Kidney (tissue), 14 donors: ENCODE results near the gene L3MBTL4. TPM values are rescaled to one million over a fixed set of nuclear protein-coding genes. Genes with fewer than 3 reads are reported as not detected.
A peak's percentile ranks its signal among the peaks of the same experiment; 100 is the strongest.

ENCODE experiments used
- DNase-seq, 5 donors: peaks; one replicate each; pipeline ENCODE4 v3.0.0-alpha.2; 2013 to 2020
- FAIRE-seq: peaks from 2 replicates; lab custom pipeline; 2012; peaks lifted over from hg19 to GRCh38; lab: Jason Lieb, UNC
- H3K27ac ChIP-seq, 2 donors: one replicate each; pipeline ENCODE4 v1.7.0; 2013; ENCODE audit warnings: low read depth in 2 of 2, low read length in 2 of 2, inconsistent platforms in 1 of 2
- H3K27me3 ChIP-seq: one replicate; pipeline ENCODE4 v1.7.1; 2013; ENCODE audit warnings: low read length, inconsistent platforms; ENCODE audit not compliant: control insufficient read depth, insufficient read depth
- H3K36me3 ChIP-seq, 3 donors: one replicate each; pipeline versions ENCODE4 v1.7.0 to v1.7.1; 2013; ENCODE audit warnings: low read length in 3 of 3, control low read depth in 1 of 3, inconsistent platforms in 1 of 3; ENCODE audit not compliant: insufficient read depth in 3 of 3, control insufficient read depth in 2 of 3
- H3K4me1 ChIP-seq, 3 donors: one replicate each; pipeline versions ENCODE4 v1.7.0 to v1.7.1; 2013; ENCODE audit warnings: low read length in 3 of 3, inconsistent platforms in 1 of 3, low read depth in 1 of 3; ENCODE audit not compliant: control insufficient read depth in 2 of 3, insufficient read depth in 2 of 3
- H3K4me3 ChIP-seq, 3 donors: one replicate each; pipeline versions ENCODE4 v1.7.0 to v1.8.1; 2013; ENCODE audit warnings: low read length in 3 of 3, control low read depth in 1 of 3, inconsistent platforms in 1 of 3
- H3K9ac ChIP-seq, 3 donors: one replicate each; pipeline versions ENCODE4 v1.7.0 to v1.7.1; 2013; ENCODE audit warnings: low read length in 3 of 3, control low read depth in 1 of 3, inconsistent platforms in 1 of 3
- H3K9me3 ChIP-seq, 3 donors: one replicate each; pipeline versions ENCODE4 v1.7.0 to v1.7.1; 2013; ENCODE audit warnings: low read length in 3 of 3, control low read depth in 1 of 3, inconsistent platforms in 1 of 3; ENCODE audit not compliant: control insufficient read depth in 2 of 3, insufficient read depth in 1 of 3
- intact Hi-C: fragments of 100-400 bp; cut with DNase I; formaldehyde crosslinking; loops from one replicate; pipeline ENCODE4 v1.11.1; 2022
- polyA plus RNA-seq: library from polyadenylated mRNA; stranded (reverse); fragments of 350-450 nt; fragmentation: Illumina TruSeq; extraction: RNeasy Lipid Tissue Mini Kit (QIAGEN cat#74804); gene quantifications from one replicate; pipeline ENCODE4 v1.2.3, GENCODE V29; 2014; ENCODE audit warnings: low read depth, low replicate concordance; ENCODE audit not compliant: insufficient read depth
- total RNA-seq: library from RNA; stranded (reverse); fragmentation: NEBNext Ultra II Directional; extraction: Animal tissue kit (Norgen Biotek cat#: 25700); gene quantifications from one replicate; pipeline ENCODE4 v1.2.1, GENCODE V29; 2021
- TF ChIP-seq, protein P1 (sequence below): IDR thresholded peaks from 3 replicates; pipeline ENCODE4 v1.5.1; 2012; ENCODE audit warnings: mild to moderate bottlenecking, moderate library complexity, borderline replicate concordance; ENCODE audit not compliant: insufficient read depth; ENCODE audit errors: extremely low read depth
- donor health status: control.
- donor health status: control.
- donor health status: control.
- donor health status: control.
- donor health status: control.
- donor health status: DM: yes; HTN: yes; CAD: no.
- donor health status: Normal renal cell carcinoma (clear cell type).

Gene L3MBTL4
- total and polyA plus RNA-seq, 2 donors from 2014 or later, result 3.9 to 15.2 TPM

DNA sequence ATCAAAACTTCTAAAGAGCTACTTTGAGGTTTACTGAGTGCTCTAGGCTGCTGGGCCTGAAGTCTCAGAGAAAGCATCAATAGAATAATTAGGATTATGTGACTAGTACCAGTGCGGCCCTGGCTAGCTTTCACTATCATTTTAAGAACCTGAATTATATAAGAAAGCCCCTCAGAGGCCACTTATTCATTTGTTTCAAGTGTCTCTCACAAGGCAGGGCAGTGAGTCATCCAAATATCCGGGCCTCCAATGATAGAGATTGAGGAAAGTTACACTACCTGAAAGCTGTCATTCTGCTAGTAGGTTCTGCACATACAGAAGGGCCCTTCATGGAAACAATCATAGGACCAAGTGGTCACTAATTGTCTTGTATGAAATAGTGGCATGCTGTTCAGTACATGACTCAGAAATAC is 193.1 kb downstream of the L3MBTL4 start:
- intact Hi-C loops, result no loop called here
- Histone ChIP-seq H3K4me3 (no peak overlapping the region), H3K4me1 (no peaks in the 10 kb centered on the region), H3K36me3 (peaks cover 0 to 2% (median 0%) of the 10 kb centered on the region in 3 donors), H3K27me3 (no peaks in the 10 kb centered on the region), H3K27ac (no peak overlapping the region), H3K9ac (no peak overlapping the region), H3K9me3 (peaks cover 0 to 3% (median 0%) of the 10 kb centered on the region in 3 donors)
- TF ChIP-seq, protein P1, sequence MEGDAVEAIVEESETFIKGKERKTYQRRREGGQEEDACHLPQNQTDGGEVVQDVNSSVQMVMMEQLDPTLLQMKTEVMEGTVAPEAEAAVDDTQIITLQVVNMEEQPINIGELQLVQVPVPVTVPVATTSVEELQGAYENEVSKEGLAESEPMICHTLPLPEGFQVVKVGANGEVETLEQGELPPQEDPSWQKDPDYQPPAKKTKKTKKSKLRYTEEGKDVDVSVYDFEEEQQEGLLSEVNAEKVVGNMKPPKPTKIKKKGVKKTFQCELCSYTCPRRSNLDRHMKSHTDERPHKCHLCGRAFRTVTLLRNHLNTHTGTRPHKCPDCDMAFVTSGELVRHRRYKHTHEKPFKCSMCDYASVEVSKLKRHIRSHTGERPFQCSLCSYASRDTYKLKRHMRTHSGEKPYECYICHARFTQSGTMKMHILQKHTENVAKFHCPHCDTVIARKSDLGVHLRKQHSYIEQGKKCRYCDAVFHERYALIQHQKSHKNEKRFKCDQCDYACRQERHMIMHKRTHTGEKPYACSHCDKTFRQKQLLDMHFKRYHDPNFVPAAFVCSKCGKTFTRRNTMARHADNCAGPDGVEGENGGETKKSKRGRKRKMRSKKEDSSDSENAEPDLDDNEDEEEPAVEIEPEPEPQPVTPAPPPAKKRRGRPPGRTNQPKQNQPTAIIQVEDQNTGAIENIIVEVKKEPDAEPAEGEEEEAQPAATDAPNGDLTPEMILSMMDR, result no peak
- no peak for FAIRE-seq
- DNase-seq, result no peak

DNA sequence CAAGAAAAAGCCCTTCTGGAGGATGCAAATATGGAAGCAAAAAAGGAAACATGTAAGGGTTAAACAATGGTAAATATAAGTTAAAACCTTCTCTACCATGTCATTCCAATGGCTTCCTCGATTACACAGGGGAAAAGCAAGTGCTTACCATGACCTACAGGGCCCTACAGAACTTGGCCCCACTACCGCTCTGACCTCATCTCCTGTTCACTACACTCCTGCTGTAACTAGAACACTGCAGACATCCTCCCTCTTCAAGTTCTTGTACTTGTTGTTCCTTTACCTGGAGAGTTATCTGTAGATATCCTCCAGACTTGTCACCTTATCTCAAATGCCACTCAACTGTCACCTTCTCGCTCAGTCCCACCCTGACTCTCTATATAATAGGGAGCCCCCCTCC is 194.6 kb downstream of the L3MBTL4 start:
- Histone ChIP-seq H3K27me3 (no peaks in the 10 kb centered on the region), H3K9ac (no peak overlapping the region), H3K4me1 (no peaks in the 10 kb centered on the region), H3K4me3 (no peak overlapping the region), H3K27ac (no peak overlapping the region), H3K9me3 (no peaks in the 10 kb centered on the region), H3K36me3 (peaks cover 0 to 2% (median 0%) of the 10 kb centered on the region in 3 donors)
- no peak for FAIRE-seq
- no peak for DNase-seq
- intact Hi-C loops, result no loop called here
- TF ChIP-seq, protein P1, result no peak

DNA sequence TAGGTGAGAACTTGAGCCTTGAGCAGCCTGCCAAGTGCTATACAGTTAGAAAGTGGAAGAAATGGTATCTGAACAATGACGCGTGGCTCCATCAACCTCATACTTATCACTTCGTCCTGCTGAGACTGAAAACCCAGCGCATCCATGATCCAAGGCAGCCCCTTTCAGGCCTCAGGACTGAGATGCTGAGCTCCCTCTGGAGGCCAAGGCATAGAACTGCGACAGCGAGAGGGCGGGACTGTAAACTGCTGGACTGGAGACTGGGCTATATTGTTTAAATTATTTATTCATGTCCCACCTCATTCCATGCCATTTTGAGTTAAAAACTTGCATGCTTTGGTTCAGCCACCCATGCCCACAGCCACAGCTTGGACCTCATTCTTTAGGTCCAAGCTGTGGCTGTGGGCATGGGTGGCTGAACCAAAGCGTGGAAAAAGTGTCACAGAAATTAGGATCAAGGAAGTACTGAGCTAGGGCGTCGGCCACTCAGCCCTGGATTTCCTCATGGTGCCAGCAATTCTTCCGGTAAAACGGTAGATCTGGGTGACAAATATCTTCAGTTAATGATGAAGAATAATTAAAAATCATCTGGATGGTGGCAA is 195.5 kb downstream of the L3MBTL4 start:
- no peak overlapping the region for H3K27ac ChIP-seq
- DNase-seq, result peak in 4 of 5 donors; percentile 60 to 75 (median 68)
- H3K36me3 ChIP-seq, result peaks cover 0 to 2% (median 0%) of the 10 kb centered on the region in 3 donors
- TF ChIP-seq, protein P1, result peak; percentile 59
- H3K9me3 ChIP-seq, result no peaks in the 10 kb centered on the region
- no peak overlapping the region for H3K9ac ChIP-seq
- no peaks in the 10 kb centered on the region for H3K4me1 ChIP-seq
- no peak overlapping the region for H3K4me3 ChIP-seq
- FAIRE-seq, result no peak
- intact Hi-C loops, result no loop called here
- H3K27me3 ChIP-seq, result no peaks in the 10 kb centered on the region
